Skin epidermis (tissue), 12 donors: Measurements from ENCODE around the gene OBP2A.
A peak's percentile ranks its signal among the peaks of the same experiment; 100 is the strongest.
"Not testable (repeated sequence)": the region's sequence is repeated elsewhere in the genome, so short reads cannot be mapped to it uniquely, and the experiment has no call there.

Experiments
- H3K27ac ChIP-seq, 21 experiments: fragments of 200-600 bp; sonication (generic) in 11 of 21; one replicate each; pipeline ENCODE4 v1.5.0; 2020; ENCODE audit warnings: mild to moderate bottlenecking in 3 of 21, inconsistent platforms in 2 of 21, moderate library complexity in 2 of 21
- H3K4me3 ChIP-seq, 7 experiments: fragments of 200-600 bp; sonication (generic) in 2 of 7; one replicate each; pipeline ENCODE4 v1.5.0; 2020; ENCODE audit warnings: inconsistent platforms in 2 of 7, mild to moderate bottlenecking in 2 of 7, moderate library complexity in 1 of 7

The OBP2A gene

DNA sequence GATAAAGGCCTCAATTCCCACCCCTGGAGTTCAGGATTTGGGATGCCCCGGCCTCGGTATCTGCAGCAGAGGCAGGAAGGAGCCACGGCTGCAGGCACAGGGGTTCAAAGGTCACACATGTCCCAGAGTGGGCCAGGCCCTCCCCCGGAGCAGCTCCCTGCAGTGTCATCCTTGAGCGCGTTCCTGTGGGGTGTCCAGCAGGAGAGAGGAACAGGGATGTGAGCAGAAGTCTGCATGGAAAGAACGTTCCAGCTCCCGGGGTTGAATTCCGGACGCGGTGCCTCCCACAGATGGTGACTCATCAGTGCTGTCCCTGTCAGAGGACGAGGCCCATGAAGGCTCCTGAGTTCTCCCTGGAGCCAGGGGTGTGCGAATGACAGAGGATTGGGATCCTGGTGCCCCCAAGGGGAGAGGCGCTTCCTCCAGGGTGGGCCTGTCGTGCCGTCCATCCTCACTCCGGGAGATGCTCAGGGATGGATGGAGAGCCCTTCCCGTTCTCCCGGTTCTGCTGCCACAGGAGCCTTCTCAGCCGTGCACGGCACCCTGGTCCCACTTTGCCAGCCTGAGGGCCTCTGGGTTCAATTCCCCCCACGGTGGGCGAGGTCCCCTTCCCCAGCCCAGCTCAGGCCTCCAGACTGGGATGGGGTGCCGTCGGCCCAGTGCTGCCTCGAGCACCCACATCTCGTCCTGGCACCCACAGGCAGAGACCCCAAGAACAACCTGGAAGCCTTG is 21.6 kb upstream of the OBP2A start:
- H3K27ac ChIP-seq = no peak overlapping the region
- no peak overlapping the region for H3K4me3 ChIP-seq

DNA sequence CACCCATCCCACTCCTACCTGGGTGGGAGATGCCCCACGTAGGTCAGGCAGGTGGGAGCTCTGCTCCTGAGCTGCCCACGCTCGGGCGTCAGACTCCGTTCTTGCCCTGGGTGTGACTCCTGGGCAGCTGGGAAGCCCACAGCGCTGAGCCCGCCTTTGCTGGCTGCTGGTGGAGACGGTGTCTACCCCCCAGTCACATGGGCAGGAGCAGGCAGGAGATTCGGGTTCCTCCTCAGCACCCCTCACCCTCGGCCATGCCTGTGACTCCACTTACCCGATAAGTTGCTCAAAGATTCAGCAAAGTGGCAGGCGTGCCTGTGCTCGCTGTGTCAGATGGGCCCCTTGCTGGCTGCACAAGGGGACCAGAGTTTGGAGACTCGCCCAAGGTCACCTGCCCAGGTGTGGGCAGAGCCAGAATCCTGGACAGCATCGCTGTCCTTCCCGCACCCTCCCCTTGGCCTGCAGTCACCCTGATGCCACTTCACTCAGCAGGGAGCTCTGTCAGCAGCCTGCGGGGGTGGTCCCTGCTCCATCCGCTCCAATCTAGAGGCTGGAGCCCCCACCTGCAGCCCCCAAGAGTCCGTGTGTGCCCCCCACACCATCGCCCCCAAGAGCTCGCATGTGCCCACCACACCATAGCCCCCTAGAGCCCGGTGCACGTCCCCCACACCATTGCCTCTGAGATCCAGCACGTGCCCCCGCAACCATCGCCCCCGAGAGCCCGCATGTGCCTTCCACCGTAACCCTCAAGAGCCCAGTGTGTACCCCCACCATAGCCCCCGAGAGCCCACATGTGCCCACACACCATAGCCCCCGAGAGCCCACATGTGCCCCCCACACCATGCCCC is 20.5 kb upstream of the OBP2A start:
- Histone ChIP-seq H3K4me3 (no peak overlapping the region), H3K27ac (no peak overlapping the region)

DNA sequence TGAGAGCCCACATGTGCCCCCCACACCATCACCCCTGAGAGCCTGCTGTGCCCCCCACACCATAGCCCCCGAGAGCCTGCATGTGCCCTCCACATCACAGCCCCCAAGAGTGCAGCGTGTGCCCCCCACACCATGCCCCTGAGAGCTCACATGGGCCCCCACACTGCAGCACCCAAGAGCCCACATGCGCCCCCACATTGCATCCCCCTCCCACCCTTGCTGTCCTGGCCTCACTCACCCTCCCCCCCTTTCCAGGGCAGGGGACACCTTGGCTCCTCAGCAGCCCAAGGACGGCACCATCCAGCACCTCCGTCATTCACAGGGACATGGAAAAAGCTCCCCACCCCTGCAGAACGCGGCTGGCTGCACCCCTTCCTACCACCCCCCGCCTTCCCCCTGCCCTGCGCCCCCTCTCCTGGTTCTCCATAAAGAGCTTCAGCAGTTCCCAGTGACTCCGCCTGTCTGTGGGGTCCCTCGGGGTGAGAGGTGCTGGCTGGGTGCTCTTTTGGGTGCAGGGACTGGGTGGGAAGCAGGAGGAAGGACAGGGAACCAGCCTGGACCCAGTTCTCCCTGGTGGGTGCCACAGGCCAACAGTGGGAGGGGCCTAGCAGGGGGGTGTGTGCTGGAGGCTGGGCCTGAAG is 19.7 kb upstream of the OBP2A start:
- Histone ChIP-seq H3K4me3 (no peak overlapping the region), H3K27ac (no peak overlapping the region)

DNA sequence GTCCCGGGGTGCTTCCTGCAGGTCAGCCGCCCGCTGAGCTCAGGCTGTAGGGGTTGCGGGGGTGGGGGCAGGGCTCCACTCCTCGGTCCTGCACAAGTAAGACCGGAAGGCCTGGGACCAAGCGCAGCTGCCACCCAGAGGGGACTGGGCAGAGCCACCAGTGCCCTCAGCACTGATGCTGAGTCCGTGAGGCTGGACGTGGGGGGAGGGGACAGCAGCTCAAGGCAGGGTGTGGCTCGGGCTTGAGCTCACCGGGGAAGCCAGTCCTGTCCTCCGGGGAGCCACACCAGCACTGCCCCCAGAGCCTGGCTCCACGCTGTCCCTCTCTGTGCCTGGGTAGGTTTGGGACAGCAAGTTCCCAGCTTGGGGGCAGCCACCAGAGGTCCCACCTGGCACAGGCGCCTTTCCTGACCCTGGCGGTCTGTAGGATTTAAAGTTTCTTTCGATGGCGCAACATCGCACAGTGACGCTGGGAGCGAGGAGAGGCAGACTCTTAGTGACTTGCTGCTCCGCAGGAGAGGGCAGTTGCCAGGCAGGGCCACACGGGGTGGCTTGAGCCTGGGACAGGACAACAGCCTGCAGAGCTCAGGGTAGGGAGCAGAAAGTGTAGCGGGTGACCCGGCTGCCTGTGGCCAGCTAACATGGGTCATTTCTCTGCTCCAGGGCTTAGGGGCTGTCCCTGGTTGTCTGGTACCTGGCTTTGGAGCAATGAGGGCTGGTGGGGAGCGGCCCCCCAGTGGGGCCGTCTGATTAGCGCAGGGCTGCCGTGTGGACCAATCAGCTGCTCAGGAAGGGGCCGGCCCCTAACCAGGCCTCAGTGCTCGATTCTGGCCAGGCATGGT is 19.0 kb upstream of the OBP2A start:
- Histone ChIP-seq H3K4me3 (no peak overlapping the region), H3K27ac (no peak overlapping the region)

DNA sequence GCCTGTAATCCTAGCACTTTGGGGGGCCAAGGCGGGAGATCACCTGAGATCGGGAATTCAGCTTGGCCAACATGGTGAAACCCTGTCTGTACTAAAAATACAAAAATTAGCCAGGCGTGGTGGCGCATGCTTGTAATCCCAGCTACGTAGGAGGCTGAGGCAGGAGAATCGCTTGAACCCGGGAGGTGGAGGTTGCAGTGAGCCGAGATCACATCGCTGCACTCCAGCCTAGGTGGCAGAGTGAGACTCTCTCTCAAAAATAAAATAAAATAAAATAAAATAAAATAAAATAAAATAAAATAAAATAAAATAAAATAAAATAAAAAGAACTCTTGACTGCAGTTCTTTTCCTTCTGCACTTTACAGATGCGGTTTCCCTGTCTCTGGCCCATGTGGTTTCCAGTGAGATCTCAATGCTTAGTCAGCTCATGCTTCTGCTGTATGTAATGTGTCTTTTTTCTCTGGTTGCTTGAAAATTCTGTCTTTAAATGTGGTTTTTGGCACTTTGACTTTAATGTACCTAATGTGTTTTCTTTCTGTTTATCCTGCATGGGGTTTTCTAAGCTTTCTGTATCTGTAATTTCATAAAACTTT is 17.0 kb upstream of the OBP2A start:
- H3K4me3 ChIP-seq, H3K27ac ChIP-seq: not testable (repeated sequence)

DNA sequence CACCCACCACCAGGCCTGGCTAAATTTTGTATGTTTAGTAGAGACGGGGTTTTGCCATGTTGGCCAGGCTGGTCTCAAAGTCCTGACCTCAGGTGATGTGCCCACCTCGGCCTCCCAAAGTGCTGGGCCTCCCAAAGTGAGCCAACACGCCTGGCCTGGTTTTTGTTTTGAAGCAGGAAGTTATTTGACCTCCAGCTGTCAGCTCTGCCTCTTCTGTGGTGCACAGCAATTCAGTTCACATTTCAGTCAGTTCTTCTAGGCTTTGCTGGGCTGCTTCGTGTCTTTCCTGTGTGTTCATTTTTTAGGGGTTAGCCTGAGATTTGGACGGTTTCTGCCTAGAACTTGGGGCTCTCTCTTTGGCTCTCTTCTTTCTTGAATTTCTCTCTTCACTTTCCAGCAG is 15.8 kb upstream of the OBP2A start:
- Histone ChIP-seq H3K27ac (no peak overlapping the region), H3K4me3 (no peak overlapping the region)

DNA sequence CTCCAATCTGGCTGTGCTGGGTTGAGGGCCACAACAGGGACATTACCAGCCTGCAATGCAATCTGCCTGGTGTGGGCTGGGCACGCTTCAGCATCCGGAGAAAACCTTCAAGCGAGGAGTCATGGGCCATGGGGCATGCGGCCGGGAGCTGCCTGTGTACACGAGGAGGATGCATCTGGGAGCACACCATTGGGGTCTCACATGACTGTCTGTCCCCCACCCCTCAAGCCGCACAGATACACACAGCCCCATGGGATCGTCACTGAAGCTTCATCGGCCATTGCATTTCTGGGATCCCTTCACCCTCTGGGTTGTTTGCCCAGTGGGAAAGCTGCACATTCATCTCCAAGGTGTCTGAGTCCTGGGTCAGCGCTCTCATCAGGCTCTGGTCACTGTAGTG is 14.8 kb upstream of the OBP2A start:
- H3K4me3 ChIP-seq = no peak overlapping the region
- no peak overlapping the region for H3K27ac ChIP-seq

DNA sequence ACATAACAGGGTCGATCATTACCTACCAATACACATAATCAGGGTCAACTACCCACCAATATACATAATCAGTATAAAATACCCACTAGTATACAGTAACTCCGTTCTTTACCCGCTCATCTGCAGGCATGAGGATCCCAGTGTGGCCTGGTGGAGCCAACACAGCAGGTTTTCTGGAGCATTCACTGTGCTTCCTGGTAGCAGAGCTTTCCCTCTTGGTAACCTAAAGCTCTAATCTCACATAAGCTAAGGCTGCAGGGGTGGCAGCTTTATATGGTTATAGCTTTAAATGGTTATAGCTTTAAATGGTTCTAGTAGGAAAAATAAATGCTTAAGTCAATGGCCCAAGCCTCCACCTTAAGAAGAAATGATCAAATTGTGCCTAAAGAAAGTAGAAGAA is 12.8 kb upstream of the OBP2A start:
- Histone ChIP-seq H3K4me3 (no peak overlapping the region), H3K27ac (no peak overlapping the region)

DNA sequence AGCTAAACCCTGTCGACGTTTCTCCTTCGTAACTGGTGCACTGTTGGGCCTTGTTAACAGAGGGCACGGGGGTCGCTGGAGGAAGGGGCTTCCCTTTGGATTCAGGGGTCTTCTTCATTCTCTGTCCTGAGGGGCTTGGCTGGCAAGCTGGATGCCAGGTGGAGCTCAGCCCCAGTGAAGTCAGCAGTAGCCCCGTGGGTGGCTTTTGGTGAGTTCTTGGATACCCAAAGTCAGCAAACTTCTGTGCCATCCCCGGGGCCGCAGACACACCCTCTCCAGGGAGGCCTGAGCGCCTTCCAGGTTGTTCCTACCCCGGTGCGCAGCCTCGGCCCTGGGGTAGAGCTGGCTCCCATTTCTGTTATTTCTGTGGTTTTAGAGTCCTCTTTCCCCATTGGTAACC is 12.3 kb upstream of the OBP2A start:
- Histone ChIP-seq H3K27ac (peak overlapping the region in 1 of 21 experiments; percentile 22), H3K4me3 (no peak overlapping the region)

DNA sequence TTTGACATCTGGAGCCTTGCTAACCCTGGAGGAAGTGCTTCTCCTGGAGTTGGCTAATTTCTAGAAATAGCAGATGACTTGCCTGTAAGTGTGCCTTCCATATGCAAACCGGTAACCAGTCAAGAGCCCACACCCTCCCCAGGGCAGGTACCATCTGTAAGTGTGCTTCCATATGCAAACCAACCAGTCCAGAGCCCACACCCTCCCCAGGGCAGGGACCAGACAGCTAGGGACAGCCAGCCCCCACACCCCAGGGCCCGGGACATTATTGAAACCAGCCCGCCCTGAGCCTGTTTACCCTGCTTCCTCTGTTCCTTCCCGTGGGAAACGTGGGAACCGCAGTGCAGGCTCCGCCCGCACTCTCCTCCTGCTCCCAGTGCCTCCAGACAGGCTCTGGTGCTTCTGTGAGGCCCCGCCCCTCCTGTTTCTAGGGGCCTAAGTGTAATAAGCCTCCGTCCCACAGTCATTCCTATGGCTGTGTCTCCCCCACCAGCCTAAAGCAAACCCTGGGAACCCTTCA is 11.7 kb upstream of the OBP2A start:
- H3K27ac ChIP-seq = peak overlapping the region in 1 of 21 experiments; percentile 50
- H3K4me3 ChIP-seq = not testable (repeated sequence)

DNA sequence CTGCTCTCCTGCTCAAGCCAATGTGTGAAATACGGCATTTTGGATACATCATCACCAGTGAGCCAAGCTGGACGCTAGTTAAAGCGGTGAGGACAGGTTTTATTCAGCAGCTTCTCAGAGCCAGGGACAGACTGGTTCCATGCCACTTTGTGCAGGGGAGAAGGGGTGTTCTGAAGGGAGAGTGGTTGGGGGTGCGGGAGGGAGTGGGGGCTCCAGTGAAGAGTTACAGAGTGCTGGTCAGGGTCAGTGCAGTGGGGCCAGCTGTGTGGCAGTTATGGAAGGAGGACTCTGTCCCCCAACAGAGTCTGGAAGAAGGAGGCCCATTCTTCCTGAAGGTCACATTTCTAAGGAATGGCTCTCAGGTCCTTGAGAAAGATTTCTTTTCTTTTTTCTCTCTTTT is 11.1 kb upstream of the OBP2A start:
- not testable (repeated sequence) for H3K4me3 ChIP-seq
- H3K27ac ChIP-seq = peak overlapping the region in 1 of 21 experiments; percentile 50

DNA sequence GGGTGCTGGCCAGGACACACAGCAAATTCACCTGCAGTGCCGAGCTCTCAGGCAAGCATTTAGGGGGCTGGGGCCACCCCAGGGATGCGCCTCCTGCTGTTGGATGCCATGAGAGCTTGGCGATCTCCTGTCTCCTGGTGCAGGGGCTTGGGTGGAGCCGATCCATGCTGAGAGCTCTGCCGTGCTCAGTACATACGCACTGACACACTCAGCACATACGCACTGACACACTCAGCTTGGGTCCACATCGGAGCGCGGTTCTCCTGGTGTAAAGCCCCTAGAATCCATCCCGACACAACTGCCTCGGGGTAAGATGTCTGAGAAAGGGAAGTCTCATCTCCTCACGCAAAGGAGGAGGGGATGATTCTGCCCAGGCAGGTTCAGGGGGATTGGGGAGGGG is 10.3 kb upstream of the OBP2A start:
- not testable (repeated sequence) for H3K27ac ChIP-seq, H3K4me3 ChIP-seq

DNA sequence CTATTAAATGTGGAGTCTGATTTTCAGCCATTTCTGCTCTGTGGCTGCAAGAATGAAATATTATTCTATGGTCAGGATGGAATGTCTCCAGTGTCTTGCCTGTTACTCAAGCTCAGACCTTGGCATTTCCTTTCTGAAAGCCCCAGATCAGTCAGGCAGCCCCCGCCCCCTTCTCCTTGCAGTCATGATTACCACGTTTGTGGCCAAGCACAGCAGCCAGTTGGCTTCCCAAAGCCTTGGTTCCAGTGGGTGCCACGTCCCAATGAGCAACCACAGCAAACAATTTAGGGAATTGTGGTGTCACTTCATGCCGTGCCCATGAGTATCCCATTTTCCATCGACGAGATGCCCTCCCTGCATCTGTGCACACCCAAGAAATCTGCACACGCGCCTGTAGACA is 9.7 kb upstream of the OBP2A start:
- Histone ChIP-seq H3K4me3 (no peak overlapping the region), H3K27ac (no peak overlapping the region)

DNA sequence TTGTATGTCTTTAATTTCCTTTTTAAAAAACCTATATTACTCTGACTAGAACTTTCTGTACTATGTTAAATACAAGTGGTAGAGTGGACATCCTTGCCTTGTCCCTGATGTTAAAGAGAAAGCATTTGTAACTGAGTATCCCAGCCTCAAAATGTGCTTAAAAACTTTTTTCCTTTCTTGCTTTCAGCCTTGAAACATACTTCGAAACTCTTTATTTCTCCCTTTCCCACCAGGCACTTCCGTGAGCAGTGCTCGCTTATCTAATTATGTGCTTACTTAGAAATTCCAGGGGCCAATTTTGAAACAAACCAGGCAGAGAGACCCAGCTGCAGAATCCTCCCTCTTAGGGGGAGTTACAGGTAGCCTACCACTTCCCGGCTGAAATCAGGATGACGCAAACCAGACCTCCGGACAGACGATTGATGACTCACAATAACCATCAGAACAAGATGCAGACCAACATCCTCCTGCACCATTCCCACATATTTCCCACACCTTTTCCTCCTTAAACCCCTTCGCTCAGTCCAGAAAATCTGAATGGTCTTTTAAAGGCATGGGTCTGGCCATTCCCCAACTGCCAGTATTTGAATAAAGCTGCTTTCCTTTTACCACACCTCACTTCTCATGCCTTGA is 2.5 kb upstream of the OBP2A start:
- H3K27ac ChIP-seq, H3K4me3 ChIP-seq: not testable (repeated sequence)

DNA sequence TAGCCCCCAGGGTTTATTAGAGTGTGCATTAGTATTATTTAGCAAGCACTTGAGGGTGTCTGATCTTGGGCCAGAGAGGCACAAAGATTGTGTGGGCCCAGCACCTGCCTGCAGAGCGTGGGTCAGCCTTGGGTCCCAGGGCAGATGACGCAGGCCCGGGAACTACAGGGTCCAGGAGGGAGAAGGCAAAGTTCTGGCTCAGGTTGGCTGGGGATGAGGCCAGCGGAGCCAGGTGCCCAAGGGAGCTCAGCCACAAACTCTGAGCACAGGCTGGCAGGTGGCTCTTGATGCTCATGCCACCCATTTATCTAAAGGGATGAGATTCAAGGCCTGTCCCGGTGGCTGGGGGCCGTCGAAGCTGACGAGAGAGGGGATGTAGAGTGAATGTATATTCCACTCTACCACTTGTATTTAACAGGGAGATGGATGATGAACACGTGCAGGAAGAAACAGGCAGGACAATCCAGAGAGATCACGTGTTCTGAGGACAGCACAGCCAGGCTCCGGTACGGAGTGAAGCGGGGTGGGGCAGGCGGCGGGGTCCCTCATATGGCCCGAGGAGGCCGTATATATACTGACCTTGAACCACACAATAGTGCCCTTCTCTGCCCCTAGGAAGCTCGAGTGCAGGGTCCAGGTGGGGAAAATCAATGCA is 818 bp upstream of the OBP2A start:
- Histone ChIP-seq H3K27ac (no peak overlapping the region), H3K4me3 (no peak overlapping the region)

DNA sequence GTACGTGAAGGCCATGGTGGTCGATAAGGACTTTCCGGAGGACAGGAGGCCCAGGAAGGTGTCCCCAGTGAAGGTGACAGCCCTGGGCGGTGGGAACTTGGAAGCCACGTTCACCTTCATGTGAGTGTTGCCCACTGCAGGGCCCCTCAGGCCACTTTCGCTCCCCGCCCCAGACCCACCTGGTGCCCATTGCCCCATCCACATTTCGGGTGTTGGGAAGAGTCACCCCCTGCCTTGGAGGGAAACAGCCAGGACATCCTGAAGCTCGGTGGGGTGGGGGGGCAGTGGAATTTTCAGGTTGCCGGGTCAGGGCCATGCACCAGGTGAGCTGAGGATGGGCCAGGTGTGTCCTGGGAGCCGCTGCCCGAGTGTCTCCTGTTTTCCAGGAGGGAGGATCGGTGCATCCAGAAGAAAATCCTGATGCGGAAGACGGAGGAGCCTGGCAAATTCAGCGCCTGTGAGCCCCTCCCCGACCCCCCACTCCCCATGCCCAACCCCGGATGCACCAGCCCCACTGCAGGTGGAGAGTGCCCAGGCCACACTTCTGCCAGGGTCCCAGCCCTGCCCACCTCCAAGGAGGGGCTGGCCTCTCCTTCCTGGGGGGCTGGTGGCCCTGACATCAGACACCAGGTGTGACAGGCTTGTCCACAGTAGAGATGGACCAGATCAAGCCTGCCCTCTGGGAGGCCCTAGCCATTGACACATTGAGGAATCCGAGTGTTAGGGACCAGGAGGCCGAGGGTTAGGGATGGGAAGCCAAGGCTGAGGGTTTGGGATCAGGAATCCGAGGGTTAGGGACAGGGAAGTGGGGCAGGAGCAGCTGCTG is 1.1 kb downstream of the OBP2A start:
- not testable (repeated sequence) for H3K4me3 ChIP-seq, H3K27ac ChIP-seq
